Body of pancreas (tissue), 4 donors: ENCODE measurements around the gene LIPC.

Source experiments
- POLR2A ChIP-seq, 3 donors: fragments of 450-650 bp; IDR thresholded peaks; one replicate each; pipeline ENCODE4 v1.6.1; 2016; ENCODE audit warnings: antibody characterized with exemption in 3 of 3, mild to moderate bottlenecking in 2 of 3
- TF ChIP-seq, protein P1 (sequence below), 7 experiments: fragments of 450-650 bp in 4 of 7; fragments of 200-600 bp in 3 of 7; sonication (generic) in 3 of 7; IDR thresholded peaks; one replicate each; pipeline ENCODE4 v1.5.1; 2016 to 2019; ENCODE audit warnings: antibody characterized with exemption in 7 of 7

DNA sequence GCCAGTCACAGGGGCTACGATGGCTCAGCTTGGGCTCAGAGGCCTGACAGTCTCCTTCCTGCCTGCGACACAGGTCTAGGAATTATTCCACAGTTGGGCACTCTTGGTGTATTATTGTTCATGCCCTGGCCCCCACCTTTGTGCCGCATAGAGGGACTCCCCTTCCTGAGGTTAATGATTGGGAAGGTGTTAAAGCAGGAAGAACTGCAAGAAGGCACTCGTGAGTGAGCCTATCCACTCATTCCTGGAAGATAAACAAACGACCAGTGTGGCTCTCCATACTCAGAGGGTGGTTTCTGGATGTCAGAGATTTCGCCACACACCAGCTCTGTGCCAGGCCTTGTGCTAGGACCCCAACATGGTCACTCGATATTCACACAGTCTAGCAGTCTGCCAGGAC is 12.3 kb downstream of the LIPC start:
- TF ChIP-seq, protein P1, sequence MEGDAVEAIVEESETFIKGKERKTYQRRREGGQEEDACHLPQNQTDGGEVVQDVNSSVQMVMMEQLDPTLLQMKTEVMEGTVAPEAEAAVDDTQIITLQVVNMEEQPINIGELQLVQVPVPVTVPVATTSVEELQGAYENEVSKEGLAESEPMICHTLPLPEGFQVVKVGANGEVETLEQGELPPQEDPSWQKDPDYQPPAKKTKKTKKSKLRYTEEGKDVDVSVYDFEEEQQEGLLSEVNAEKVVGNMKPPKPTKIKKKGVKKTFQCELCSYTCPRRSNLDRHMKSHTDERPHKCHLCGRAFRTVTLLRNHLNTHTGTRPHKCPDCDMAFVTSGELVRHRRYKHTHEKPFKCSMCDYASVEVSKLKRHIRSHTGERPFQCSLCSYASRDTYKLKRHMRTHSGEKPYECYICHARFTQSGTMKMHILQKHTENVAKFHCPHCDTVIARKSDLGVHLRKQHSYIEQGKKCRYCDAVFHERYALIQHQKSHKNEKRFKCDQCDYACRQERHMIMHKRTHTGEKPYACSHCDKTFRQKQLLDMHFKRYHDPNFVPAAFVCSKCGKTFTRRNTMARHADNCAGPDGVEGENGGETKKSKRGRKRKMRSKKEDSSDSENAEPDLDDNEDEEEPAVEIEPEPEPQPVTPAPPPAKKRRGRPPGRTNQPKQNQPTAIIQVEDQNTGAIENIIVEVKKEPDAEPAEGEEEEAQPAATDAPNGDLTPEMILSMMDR (IDR thresholded peaks at IDR 0.05): no peak
- TF ChIP-seq POLR2A (IDR thresholded peaks at IDR 0.05): no peak
